CD4-positive, alpha-beta T cell treated with Interleukin-2 at 100 ng/mL for 4 hours (primary cell): Measurements from ENCODE around the gene BARHL1.
A peak's percentile ranks its signal among the peaks of the same experiment; 100 is the strongest.
"Not testable (repeated sequence)": the region's sequence is repeated elsewhere in the genome, so short reads cannot be mapped to it uniquely, and the experiment has no call there.

Source experiments
- DNase-seq: peaks from one replicate; pipeline ENCODE4 v3.0.0-alpha.2; 2020; ENCODE audit warnings: low spot score

Gene BARHL1

GRCh38 chr9:132556714-132557113, 25.7 kb upstream of the BARHL1 start:
- DNase-seq, result no peak

DNA sequence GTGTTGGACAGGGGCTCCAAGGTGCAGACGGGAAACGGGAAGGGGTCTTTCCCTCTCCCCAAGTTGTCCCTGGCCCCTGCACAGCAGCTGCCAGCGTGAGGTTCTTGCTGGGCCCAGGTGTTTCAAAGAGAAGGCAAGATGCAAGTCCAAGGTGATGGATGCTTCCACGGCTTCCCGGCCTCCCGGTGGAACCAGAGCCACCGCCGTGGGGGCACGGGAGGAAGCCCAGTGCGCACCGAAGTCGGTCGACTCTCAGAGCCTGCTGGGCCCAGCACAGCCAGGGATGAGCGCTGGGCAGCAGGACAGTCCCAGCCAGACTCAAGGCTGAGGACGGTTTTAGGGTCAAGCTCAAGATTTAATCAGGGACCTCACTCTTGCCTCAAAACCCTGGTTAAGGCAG, 25.2 kb upstream of the BARHL1 start:
- DNase-seq, result no peak

- DNase-seq, result no peak
These were observed 22.7 kb upstream of the BARHL1 start for GRCh38 chr9:132559711-132560110.

GRCh38 chr9:132560616-132561202, 21.7 kb upstream of the BARHL1 start:
- DNase-seq, result no peak

GRCh38 chr9:132562306-132562573, 20.2 kb upstream of the BARHL1 start:
- no peak for DNase-seq

GRCh38 chr9:132564526-132564925, 17.9 kb upstream of the BARHL1 start:
- DNase-seq, result no peak

- not testable (repeated sequence) for DNase-seq
These were observed 13.6 kb upstream of the BARHL1 start for GRCh38 chr9:132568787-132569186.

DNA sequence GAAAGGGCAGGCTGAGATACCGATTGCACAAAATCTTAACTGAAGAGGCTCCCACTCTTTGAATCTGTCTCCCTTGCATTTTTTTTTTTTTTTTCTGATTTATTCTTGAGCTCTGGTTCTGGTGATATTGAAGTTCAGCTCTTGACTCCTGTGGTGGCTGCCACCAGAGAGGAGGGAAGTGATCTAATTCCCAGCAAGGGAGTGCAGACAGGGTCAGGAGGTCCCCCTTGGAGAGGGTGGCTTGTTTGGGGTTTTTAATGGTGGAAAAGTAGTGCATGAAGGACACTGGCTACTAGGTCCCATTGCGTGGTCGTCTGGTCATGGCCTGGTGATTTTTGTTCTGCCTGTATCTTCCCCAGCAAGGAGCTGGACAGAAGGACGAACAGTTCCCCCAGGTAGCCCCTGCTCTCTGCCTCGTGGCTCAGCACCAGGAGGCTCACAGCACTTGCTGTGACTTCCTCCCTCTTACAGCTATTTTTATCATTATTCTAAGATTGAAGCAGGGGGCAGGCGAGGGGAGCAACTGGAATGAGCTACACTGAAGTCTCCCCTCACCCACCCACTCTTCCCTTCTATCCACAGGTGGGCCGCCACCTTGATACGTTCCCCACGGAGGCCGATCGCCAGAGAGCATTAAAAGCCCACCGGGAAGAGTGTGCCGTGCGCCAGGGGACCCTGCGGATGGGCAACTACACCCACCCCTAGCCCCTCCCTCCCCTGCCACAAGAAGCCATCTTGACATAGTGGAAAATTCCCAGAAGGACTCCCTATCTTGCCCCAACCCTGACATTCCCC, 10.4 kb upstream of the BARHL1 start:
- DNase-seq, result no peak

- no peak for DNase-seq
These were observed 9.5 kb upstream of the BARHL1 start for GRCh38 chr9:132572921-132573320.

GRCh38 chr9:132575005-132575609, 7.3 kb upstream of the BARHL1 start:
- peak; percentile 41 for DNase-seq

DNA sequence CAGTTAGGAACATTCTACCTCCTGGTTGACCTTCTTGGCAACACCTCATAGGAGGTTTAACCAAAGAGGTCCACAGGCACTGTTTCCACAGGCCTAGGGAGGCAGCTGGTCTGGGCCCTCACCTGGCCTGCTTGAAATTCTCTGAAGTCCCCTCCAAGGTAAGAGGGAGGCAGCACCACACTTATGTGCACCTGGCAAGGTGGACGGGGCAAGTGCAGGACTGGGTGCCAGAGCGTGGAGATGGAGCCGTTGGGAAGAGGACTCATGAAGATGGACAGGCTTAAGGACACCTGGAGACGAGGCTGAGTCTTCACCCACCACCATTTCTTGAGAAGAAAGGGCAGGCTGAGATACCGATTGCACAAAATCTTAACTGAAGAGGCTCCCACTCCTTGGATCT, 6.6 kb upstream of the BARHL1 start:
- no peak for DNase-seq

- DNase-seq, result no peak
These were observed 5.3 kb upstream of the BARHL1 start for GRCh38 chr9:132577119-132577518.

GRCh38 chr9:132578367-132578932, 4.0 kb upstream of the BARHL1 start:
- no peak for DNase-seq

DNA sequence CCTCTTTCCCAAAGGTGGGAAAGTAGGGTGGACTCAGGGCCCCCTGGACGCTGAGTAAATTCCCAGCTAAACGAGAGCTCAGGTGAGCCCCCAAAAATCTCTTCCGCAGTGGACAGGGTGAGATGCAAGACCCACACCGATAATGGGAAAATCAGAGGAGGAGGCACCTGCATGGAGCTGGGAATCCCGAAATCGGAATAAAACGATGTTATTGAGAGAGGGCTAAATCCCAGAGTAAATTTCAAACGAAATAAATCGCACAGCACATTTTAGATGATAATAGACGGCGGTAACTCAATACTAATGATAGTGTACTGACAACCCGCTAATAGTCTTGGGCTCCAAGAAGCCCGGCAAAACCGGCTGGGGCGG, 3.0 kb upstream of the BARHL1 start:
- no peak for DNase-seq

DNA sequence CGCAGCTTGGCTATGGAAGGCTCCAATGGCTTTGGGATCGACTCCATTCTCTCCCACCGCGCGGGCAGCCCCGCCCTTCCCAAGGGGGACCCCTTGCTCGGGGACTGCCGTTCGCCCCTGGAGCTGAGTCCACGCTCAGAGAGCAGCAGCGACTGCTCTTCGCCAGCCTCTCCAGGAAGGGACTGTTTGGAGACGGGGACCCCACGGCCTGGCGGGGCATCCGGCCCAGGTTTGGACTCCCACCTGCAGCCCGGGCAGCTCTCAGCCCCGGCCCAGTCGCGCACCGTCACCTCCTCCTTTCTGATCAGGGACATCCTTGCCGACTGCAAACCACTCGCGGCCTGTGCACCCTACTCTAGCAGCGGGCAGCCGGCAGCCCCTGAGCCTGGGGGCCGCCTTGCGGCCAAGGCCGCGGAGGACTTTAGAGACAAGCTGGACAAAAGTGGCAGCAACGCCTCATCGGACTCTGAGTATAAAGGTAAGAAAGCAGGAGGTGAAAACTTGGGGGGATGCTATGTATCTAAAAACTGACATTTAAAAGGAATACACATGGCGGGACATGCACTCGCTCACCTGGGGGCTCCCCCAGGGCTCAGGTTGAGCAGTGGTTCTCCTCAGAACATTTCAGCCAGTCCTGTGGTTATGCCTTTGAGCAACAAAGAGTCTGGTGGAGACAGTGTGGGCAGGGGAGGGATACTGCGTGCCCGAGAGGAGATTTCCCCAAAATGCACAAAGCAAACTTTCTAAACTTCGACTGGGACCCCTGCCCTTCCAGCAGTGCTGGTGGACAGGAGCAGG, 579 bp downstream of the BARHL1 start:
- DNase-seq, result no peak

DNA sequence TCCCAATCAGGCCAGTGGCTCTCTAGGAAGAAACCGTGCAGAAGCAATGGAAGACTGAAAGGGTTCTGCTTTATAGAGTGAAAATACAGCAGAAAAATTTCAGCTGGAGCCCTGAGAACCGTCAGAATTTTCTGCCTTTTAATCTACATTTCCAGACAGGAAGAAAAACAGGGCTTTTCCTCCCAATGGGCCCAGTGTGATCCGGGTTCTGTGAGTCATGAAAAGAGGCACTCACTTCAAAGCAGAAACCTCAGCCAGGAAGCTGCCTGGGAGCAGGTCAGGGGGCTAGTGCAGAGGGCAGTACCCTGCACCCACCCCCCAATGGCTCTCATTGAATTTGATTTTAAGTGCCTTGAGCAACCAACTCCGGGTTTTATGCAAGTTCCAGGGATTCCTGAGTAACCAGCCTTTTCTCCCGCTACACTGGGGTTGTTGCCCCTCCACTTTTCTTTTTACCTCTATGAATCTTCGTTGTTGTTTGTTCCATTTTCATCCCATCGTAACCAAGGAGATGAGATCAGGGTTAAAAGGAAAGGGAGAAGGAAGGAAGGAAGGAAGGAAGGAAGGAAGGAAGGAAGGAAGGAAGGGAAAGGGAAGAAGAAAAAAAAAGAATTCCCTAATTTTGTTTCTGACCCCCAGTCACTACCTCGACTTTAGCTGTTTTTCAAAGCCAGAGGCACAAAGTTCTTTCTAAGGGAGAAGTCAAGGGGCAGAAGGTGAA, 1.3 kb downstream of the BARHL1 start:
- no peak for DNase-seq

- no peak for DNase-seq
These were observed 2.5 kb downstream of the BARHL1 start for GRCh38 chr9:132584601-132585560.

DNA sequence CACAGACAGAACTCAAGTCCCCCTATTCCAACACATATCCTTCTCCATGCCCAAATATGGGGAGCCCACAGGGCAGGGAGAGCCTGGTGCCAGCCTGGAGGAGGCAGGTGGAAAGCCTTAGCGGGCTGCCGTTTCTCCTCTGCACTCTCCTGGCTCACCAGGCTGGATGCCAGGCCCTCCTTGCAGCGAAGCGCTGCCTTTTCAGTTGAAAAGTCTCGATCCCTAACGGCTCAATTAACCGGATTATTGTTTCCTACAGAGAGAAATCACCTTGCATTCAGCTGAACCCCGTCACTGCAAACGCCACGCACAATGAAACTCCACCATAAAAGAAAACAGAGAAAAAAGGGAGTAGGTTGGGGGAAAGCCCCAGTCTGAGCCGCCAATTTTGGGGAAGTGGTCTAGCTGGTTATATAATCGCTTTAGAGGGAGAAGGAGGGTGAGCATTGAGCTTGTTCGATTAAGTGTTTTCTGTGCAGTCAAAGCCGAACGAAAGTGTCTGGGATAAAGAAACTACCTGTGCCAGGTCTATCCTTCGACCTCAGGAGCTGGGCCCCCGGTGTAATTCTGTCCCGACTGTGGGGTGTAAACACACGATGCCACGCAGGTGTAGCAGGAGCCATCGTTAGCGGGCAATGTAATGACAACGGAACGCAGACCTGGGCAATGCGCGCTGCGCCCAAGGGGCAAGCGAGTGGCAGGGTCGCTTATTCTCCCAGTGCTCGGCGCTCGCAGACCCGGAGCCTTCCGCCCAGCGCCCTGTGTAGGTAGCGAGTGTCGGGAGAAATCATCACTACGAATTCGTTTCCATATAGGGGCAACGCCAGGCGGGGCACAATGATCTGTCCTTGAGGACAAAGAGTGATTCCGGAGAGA, 3.8 kb downstream of the BARHL1 start:
- DNase-seq, result no peak

- DNase-seq, result no peak
These were observed 4.6 kb downstream of the BARHL1 start for GRCh38 chr9:132586830-132587591.
